ENCODE data around the gene SELENBP1.

SELENBP1 gene

GRCh38 chr1:151343587-151343986, 28.9 kb downstream of the SELENBP1 start:
- DNase-seq = no peak

GRCh38 chr1:151342569-151342968, 29.9 kb downstream of the SELENBP1 start:
- DNase-seq = no peak

- DNase-seq = no peak
These were observed 30.5 kb downstream of the SELENBP1 start for GRCh38 chr1:151342021-151342420.

GRCh38 chr1:151340870-151341754, 31.4 kb downstream of the SELENBP1 start:
- peak; percentile 9 for DNase-seq

GRCh38 chr1:151336556-151336955, 35.9 kb downstream of the SELENBP1 start:
- DNase-seq = no peak

- no peak for DNase-seq
These were observed 37.7 kb downstream of the SELENBP1 start for GRCh38 chr1:151334822-151335221.

GRCh38 chr1:151327903-151328674, 44.4 kb downstream of the SELENBP1 start:
- DNase-seq = no peak

GRCh38 chr1:151327223-151327902, 45.1 kb downstream of the SELENBP1 start, which contains the start of gene PI4KB:
Gene PI4KB (minus strand): TSS chr1:151327416. CDS start chr1:151316481, 10,935 bp downstream.
- peak; percentile 76 for DNase-seq

GRCh38 chr1:151326619-151327222, 45.8 kb downstream of the SELENBP1 start:
- DNase-seq = peak; percentile 36

- DNase-seq = no peak
These were observed 46.7 kb downstream of the SELENBP1 start for GRCh38 chr1:151325646-151326429.

GRCh38 chr1:151325231-151325630, 47.3 kb downstream of the SELENBP1 start:
- DNase-seq = no peak

GRCh38 chr1:151324390-151324930, 48.0 kb downstream of the SELENBP1 start:
- DNase-seq = no peak

- no peak for DNase-seq
These were observed 53.5 kb downstream of the SELENBP1 start for GRCh38 chr1:151318975-151319374.

- DNase-seq = no peak
These were observed 56.8 kb downstream of the SELENBP1 start for GRCh38 chr1:151315565-151316235.

Measured in T-helper 9 cell (primary cell).